ENCODE results near the gene THUMPD2. TPM values are rescaled to one million over a fixed set of nuclear protein-coding genes. Genes with fewer than 3 reads are reported as not detected.

Gene THUMPD2
- total RNA-seq, 4 donors from 2014 or later: 9.7 to 27.4 (median 14.5) TPM

DNA sequence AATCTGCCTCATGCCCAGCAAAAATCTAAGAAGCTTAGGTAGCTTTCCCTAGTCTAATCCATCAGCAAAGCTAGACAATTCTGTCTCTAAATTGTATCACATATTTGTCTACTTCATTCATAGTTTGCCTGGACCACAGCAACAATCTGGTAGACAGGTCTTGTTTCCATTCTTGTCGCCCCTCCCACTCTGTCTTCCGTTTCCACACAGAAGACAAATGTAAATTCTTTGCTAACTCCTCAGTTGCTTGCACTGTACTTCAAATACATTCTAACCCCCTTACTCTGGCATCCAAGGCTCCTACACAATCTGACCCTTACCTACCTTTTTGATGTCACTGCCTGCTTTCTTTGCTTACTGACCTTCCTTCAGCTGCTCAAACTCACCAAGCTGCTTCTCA is 40.1 kb downstream of the THUMPD2 start:
- WGBS: 88% methylated on average over 2 of the region's 2 CpGs
- DNase-seq (ENCODE audit: low spot score in 2 of 2): no peak
- Histone ChIP-seq H3K27ac (no peak overlapping the region), H3K27me3 (no peaks in the 10 kb centered on the region), H3K4me3 (no peak overlapping the region), H3K4me1 (peaks cover 4% of the 10 kb centered on the region), H3K9me3 (no peaks in the 10 kb centered on the region), H3K36me3 (peaks cover 54% of the 10 kb centered on the region)
- no peak for TF ChIP-seq POLR2A (IDR thresholded peaks at IDR 0.05)
- TF ChIP-seq, protein P1, sequence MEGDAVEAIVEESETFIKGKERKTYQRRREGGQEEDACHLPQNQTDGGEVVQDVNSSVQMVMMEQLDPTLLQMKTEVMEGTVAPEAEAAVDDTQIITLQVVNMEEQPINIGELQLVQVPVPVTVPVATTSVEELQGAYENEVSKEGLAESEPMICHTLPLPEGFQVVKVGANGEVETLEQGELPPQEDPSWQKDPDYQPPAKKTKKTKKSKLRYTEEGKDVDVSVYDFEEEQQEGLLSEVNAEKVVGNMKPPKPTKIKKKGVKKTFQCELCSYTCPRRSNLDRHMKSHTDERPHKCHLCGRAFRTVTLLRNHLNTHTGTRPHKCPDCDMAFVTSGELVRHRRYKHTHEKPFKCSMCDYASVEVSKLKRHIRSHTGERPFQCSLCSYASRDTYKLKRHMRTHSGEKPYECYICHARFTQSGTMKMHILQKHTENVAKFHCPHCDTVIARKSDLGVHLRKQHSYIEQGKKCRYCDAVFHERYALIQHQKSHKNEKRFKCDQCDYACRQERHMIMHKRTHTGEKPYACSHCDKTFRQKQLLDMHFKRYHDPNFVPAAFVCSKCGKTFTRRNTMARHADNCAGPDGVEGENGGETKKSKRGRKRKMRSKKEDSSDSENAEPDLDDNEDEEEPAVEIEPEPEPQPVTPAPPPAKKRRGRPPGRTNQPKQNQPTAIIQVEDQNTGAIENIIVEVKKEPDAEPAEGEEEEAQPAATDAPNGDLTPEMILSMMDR (IDR thresholded peaks at IDR 0.05): no peak
- no peak for TF ChIP-seq POLR2AphosphoS5 (IDR thresholded peaks at IDR 0.05)
- no peak for TF ChIP-seq EP300 (IDR thresholded peaks at IDR 0.05)

DNA sequence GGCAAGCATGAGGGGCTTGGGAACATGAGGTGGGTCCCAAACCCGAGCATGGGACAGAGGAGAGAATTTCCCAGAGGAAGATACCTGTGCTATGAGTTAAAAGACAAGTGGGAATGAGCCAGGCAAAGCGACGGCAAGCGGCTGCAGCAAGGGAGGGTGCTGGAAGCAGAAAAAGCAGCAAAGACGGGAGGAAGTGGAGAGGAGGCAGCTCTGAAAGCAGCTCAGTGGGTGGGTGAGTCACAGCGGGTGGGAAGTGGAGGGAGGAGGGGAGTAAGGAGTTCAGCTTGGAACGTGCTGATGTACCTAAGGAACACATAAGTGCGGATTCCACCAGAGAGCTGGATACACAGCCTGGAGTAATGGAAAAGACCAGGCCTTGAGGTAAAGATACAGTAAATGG is 41.4 kb downstream of the THUMPD2 start:
- H3K4me3 ChIP-seq: no peak overlapping the region
- TF ChIP-seq EP300 (IDR thresholded peaks at IDR 0.05): no peak
- no peak for TF ChIP-seq POLR2AphosphoS5 (IDR thresholded peaks at IDR 0.05)
- TF ChIP-seq POLR2A (IDR thresholded peaks at IDR 0.05): no peak
- TF ChIP-seq, protein P1 (IDR thresholded peaks at IDR 0.05): no peak
- H3K4me1 ChIP-seq: peaks cover 6% of the 10 kb centered on the region
- H3K27me3 ChIP-seq: no peaks in the 10 kb centered on the region
- H3K27ac ChIP-seq: no peak overlapping the region
- H3K9me3 ChIP-seq: no peaks in the 10 kb centered on the region
- DNase-seq (ENCODE audit: low spot score in 2 of 2): no peak
- WGBS: 72% methylated on average over 8 of the region's 8 CpGs
- H3K36me3 ChIP-seq: peaks cover 48% of the 10 kb centered on the region

DNA sequence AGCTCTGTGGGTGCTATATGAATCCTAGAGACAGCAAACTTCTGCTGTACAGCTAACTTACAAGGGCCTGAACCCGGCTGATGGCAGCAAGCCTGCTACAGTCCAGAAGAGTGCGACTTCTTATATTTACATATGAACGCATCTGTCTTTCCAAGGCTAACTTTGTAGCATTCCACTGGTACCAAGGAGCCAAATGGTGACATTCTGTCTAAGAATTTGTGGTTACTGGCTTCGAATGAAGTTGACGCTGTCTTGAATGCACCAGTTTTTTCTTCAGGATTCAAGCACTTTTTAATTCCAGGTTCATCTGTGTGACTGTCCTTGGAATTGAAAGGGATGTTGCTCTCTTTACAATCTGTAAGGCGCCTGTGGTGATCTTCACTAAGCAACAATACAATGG is 42.4 kb downstream of the THUMPD2 start:
- DNase-seq (ENCODE audit: low spot score in 2 of 2): no peak
- Histone ChIP-seq H3K4me3 (no peak overlapping the region), H3K27ac (no peak overlapping the region), H3K9me3 (no peaks in the 10 kb centered on the region), H3K27me3 (no peaks in the 10 kb centered on the region), H3K4me1 (peaks cover 6% of the 10 kb centered on the region), H3K36me3 (peaks cover 38% of the 10 kb centered on the region)
- TF ChIP-seq POLR2AphosphoS5 (IDR thresholded peaks at IDR 0.05) (no peak), EP300 (IDR thresholded peaks at IDR 0.05) (no peak), POLR2A (IDR thresholded peaks at IDR 0.05) (no peak)
- TF ChIP-seq, protein P1 (IDR thresholded peaks at IDR 0.05): no peak
- 73% methylated on average over 6 of the region's 6 CpGs for WGBS

DNA sequence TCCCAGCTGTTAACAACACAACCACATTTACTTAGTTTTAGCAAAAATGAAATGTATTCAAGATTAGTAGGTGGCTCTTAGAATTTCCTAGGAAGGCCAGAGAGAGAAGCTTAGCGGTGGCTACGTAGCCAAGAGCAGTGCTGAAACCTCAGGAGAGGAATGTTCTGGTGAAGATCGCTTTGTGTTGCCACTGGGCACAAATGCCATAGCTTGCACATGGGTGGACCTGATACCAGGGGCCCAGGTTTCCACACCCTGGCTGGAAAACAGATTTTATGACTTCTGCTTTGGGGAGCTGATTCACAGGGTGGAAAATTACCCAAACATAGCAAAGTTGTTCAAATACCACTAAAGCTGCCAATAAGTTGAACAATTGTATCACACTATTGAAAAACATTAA is 43.4 kb downstream of the THUMPD2 start:
- H3K36me3 ChIP-seq: peaks cover 33% of the 10 kb centered on the region
- no peaks in the 10 kb centered on the region for H3K9me3 ChIP-seq
- H3K27ac ChIP-seq: no peak overlapping the region
- no peaks in the 10 kb centered on the region for H3K27me3 ChIP-seq
- H3K4me1 ChIP-seq: peaks cover 6% of the 10 kb centered on the region
- DNase-seq (ENCODE audit: low spot score in 2 of 2): no peak
- 90% methylated on average over 3 of the region's 3 CpGs for WGBS
- TF ChIP-seq POLR2AphosphoS5 (IDR thresholded peaks at IDR 0.05) (no peak), EP300 (IDR thresholded peaks at IDR 0.05) (no peak), POLR2A (IDR thresholded peaks at IDR 0.05) (no peak)
- TF ChIP-seq, protein P1 (IDR thresholded peaks at IDR 0.05): no peak
- H3K4me3 ChIP-seq: no peak overlapping the region

DNA sequence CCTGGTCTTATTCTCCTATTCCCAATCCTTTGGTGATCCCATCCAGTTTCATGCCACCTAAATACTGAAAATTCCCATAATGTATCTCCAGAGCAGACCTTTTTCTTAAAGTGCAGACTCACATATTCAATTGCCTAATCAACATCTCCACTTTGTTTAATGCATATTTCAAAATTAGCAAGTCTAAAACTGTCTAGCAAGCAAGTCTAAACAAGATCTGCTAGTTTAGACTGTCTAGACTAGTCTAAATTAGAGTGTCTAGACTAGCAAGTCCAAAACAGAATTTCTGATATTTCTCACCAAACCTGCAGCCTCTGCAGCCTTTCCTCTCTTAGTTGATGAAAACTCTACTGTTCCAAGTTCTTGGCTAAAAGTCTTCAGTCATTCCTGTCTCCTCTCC is 44.6 kb downstream of the THUMPD2 start:
- H3K4me1 ChIP-seq: peaks cover 6% of the 10 kb centered on the region
- no peak overlapping the region for H3K4me3 ChIP-seq
- TF ChIP-seq POLR2A (IDR thresholded peaks at IDR 0.05): no peak
- TF ChIP-seq, protein P1 (IDR thresholded peaks at IDR 0.05): no peak
- H3K36me3 ChIP-seq: peaks cover 29% of the 10 kb centered on the region
- H3K9me3 ChIP-seq: no peaks in the 10 kb centered on the region
- no peak for DNase-seq (ENCODE audit: low spot score in 2 of 2)
- H3K27me3 ChIP-seq: no peaks in the 10 kb centered on the region
- no peak overlapping the region for H3K27ac ChIP-seq

All from suprapubic skin (tissue), 4 donors.